ENCODE measurements around the gene TFCP2L1.

GRCh38 chr2:121187351-121187981 is 97.5 kb downstream of the TFCP2L1 start:
- TF ChIP-seq CTCF (tag by site-specific recombination; IDR thresholded peaks at IDR 0.05): no peak
- TF ChIP-seq ZNF513 (tag by site-specific recombination; IDR thresholded peaks at IDR 0.05): no peak
- TF ChIP-seq ELK4 (IDR thresholded peaks at IDR 0.05; ENCODE audit: borderline replicate concordance, low read depth, low read length): no peak
- no peak for TF ChIP-seq TCF7L2 (IDR thresholded peaks at IDR 0.05; ENCODE audit: borderline replicate concordance, low read depth, low read length)
- TF ChIP-seq ZBTB7A (tag by site-specific recombination; IDR thresholded peaks at IDR 0.05; ENCODE audit: low read depth): no peak
- no peak for TF ChIP-seq ZNF18 (tag by site-specific recombination; IDR thresholded peaks at IDR 0.05)
- TF ChIP-seq MEIS1 (CRISPR knock-in tag; IDR thresholded peaks at IDR 0.05; ENCODE audit: borderline replicate concordance): no peak
